HG02759 (cell line): Measurements from ENCODE around the gene SPINT4.
"Not testable (repeated sequence)": the region's sequence is repeated elsewhere in the genome, so short reads cannot be mapped to it uniquely, and the experiment has no call there.

Source experiments
- ATAC-seq: cut with Tn5 transposase; IDR thresholded peaks from one replicate; pipeline ENCODE4 v1.9.1; 2021; ENCODE audit warnings: mild to moderate bottlenecking, moderate library complexity; ENCODE audit not compliant: unreplicated experiment

Gene SPINT4

DNA sequence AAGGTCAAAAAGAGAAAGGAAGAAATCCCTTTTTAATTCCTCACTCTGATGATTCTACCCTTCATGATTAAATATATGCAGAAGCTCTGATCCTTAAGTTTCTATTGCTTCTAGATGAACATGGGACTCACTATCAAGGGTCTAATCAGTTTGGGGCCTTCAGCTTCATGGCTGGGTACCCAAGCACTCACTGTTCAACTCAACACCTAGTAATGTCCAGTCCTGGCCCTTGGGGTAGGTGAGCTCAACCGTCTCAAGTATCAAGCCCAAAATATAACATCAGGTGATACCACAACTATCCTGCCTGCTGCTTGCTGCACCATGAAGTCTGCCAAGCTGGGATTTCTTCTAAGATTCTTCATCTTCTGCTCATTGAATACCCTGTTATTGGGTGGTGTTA lies at the start of gene SPINT4:
SPINT4 (plus strand) TSS at position 301 of the 400 bp plus-strand sequence; CDS start at position 322, 21 bp downstream.
- no peak for ATAC-seq

DNA sequence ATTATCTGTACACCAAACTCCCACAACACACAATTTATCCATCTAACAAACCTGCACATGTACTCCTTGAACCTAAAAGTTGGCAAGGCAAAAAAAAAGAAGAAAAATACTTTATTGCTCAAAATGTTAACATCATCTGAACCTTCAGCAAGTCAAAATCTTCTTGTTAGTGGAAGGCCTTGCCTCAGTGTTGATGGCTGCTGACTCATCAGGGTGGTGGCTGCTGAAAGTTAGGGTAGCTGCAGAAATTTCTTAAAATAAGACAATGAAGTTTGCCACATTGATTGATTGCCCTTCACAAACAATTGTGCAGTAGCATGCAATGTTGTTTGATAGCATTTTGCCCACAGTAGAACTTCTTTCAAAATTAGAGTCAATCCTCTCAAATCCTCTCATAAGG lies 49.4 kb upstream of the SPINT4 start:
- ATAC-seq = no peak

DNA sequence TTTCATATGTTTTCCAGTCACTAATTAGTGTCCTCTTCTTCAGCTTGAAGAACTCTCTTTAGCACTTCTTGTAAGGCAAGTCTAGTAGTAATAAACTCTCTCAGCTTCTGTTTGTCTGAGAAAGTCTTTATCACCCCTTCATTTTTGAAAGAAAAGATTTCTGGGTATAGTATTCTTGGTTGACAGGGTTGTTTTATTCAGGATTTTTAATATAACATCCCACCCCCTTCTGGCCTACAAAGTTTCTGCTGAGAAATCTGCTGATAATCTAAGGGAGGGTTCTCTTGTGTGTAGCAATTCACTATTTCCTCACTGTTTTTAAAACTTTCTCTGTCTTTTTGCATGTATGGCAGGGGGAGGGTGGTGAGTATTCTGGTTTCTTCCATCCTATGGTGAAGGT lies 42.5 kb upstream of the SPINT4 start:
- ATAC-seq = no peak

DNA sequence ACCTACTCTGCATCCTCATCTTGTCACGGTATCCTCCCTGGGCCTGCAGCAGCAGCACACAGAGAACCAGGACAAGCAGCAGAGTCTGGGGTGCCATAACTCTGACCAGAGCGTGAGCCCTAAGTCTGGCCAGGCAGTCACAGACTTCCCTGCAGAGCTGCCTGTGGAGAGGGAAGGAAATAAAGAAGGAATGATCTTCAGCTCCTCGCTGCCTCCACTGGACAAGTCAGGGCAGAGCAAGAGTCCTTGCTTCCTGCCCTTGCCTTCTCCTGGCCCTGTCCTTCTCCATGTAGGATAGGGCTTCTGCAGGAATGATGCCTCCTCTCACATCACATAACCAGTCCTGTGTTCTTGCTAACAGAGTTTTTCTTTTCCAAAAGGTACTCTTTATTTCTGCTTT lies 36.3 kb upstream of the SPINT4 start:
- ATAC-seq = no peak

DNA sequence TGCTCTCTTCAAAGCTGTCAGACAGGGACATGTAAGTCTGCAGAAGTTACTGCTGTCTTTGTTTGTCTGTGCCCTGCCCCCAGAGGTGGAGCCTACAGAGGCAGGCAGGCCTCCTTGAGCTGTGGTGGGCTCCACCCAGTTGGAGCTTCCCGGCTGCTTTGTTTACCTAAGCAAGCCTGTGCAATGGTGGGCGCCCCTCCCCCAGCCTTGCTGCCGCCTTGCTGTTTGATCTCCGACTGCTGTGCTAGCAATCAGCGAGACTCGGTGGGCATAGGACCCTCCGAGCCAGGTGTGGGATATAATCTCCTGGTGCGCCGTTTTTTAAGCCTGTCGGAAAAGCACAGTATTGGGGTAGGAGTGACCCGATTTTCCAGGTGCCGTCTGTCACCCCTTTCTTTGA lies 28.8 kb upstream of the SPINT4 start:
- ATAC-seq = not testable (repeated sequence)

DNA sequence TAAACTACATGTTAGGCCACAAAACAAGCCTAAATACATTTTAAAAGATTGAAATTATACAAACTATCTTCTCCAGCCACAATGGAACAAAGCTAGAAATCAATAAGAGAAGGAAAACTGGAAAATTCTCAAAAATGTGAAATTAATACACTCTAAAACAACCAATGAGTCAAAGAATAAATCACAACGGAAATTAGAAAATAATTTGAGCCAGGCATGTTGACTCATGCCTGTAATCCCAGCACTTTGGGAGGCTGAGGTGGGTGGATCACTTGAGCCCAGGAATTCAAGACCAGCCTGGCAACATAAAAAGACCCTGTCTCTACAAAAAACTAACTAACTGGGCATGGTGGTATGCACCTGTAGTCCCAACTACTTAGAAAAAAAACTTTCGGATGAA lies 26.7 kb upstream of the SPINT4 start:
- no peak for ATAC-seq

DNA sequence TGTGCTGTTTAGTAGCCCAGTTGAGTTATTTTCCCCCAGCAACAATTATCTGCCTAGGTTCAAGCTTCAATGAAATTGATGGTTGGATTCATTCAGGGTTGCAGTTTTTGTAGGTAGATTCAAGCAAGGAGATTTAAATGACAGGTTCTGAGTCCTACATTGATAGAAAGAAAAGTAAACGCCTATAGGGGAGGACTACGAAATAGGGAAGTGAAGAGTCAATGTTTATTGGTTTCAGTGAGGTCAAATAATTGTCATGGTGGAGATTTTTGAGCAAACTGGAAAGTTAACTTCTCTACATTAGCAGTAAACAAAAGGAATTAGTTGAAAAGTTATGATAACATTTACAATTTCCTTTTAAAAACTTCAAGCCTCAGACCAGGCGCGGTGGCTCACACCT lies 21.0 kb upstream of the SPINT4 start:
- ATAC-seq = no peak

DNA sequence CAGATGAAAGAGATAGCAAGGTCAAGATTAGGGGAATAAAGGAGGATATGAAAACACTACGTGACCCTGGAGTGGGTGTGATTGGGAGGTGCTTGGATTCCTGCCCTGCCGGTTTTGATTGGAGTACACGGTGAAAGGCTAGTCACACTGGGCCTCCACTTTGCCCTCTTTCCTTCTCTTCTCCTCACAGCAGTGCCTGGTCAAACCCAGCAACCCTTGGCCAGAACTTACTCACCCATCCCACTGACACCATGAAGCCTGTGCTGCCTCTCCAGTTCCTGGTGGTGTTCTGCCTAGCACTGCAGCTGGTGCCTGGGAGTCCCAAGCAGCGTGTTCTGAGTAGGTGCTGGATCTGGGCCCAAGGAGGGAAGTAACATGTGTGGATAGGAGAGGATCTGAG lies 20.3 kb upstream of the SPINT4 start, which contains the start of gene WFDC13:
WFDC13 (plus strand) TSS at position 166 of the 400 bp plus-strand sequence; CDS start at position 252, 86 bp downstream.
- no peak for ATAC-seq

DNA sequence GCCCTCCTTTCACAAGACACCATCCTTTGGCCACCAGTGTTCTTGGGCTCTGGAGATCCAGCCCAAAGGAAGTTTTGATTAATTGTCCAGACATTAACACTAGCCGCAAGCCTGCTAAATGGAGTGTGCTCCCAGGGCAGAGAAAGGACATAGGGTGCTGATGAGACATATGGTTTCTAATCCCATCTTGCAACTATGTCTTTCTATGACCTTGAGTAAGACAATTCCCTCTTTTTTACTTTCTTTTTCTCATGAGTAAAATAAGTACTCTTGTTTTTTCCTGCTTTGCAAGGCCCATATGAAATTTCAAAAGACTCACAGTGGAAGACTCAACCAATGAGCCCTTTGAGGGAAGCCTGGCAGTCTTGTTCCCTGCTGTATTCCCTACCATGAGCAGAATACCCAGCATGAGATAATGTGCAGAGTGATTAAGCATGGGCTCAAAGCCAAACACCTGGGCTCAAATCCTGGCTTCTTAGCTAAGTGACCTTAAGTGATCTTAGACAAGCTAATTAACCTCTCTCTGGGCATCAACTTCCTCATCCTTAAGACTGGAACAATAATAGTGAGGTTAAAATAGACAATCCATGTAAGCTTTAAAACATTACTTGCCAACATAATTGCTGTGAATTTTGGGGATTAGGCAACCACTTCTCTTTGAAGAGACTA lies 17.0 kb upstream of the SPINT4 start, which contains the start of gene WFDC10B:
WFDC10B (minus strand) TSS at position 51 of the 669 bp plus-strand sequence. CDS start 19,027 bp downstream, outside the sequence.
- no peak for ATAC-seq

DNA sequence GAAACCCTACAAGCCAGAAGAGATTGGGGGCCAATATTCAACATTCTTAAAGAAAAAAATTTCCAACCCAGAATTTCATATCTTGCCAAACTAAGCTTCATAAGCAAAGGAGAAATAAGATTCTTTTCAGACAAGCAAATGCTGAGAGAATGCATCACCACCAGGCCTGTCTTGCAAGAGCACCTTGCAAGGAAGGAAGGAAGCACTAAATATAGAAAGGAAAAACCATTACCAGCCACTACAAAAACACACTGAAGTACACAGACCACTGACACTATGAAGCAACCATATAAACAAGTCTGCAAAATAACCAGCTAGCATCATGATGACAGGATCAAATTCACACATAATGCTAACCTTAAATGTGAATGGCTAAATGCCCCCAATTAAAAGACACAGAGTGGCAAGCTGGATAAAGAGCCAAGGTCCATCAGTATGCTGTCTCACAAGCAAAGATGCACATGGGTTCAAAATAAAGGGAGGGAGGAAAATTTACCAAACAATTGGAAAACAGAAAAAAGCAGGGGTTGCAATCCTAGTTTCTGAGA lies 5.9 kb upstream of the SPINT4 start:
- ATAC-seq = not testable (repeated sequence)

DNA sequence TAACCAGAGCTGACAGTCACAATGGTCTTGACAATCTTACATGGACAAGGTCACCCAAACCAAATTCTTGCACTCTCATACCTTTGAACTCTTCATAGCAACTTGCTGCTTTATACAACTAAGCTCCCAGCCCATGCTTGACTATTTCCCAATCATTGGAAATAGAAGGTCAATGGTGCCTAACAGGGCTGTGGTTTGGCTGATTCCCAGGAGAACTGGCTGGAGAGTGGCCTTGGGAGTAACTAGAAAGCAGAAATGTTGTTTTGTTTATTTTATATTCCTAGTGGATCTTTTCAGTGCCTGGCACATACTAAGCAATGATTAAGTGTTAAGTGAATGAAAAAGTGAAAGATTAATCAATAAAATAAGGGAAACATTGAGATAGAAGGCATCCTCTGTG lies 3.0 kb downstream of the SPINT4 start:
- no peak for ATAC-seq

DNA sequence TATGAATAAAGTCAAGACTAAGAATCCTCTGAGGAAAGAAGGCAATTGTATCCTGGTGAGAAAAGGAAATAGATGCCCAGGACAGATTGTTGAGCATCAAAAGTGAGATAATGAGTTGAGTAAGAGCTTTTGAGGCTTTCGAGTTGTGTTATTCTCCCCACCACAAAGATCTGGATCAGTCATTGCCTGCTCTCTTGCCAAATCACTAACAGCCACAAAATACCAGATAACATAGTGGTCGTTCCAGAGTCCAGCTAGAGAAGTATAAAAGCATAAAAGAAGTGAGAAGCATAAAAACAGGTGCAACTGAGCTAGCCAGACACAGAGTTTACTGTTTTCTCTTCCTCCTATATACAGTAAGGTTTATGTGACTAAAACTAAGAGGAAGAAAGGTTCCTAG lies 4.9 kb downstream of the SPINT4 start:
- ATAC-seq = no peak

DNA sequence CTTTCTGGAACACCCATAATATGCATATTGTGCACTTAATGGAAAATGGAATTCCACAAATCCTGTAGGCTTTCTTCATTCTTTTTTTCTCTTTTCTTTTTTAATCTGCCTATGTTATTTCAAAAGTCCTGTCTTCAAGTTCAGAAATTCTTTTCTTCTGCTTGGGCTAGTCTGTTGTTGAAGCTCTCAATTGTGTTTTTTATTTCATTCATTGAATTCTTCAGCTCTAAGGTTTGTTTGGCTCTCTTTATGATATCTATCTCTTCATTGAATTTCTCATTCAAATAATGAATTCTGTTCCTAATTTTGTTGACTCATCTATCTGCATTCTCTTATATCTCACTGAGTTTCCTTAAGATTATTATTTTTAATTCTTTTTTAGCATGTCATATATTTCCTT lies 10.1 kb downstream of the SPINT4 start:
- ATAC-seq = no peak

DNA sequence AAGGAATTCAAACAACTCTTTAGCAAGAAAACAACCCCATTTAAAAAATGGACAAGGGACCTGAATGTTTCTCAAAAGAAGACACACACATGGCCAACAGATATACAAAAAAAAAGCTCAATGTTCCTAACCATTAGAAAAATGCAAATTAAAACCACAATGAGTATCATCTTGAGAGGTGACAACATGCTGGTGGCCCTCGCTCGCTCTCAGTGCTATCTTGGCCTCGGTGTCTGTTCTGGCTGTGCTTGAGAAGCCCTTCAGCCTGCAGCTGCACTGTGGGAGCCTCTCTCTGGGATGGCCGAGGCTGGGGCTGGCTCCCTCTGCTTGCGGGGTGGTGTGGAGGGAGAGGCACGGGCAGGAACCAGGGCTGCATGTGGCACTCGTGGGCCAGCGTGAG lies 13.4 kb downstream of the SPINT4 start:
- ATAC-seq = no peak

DNA sequence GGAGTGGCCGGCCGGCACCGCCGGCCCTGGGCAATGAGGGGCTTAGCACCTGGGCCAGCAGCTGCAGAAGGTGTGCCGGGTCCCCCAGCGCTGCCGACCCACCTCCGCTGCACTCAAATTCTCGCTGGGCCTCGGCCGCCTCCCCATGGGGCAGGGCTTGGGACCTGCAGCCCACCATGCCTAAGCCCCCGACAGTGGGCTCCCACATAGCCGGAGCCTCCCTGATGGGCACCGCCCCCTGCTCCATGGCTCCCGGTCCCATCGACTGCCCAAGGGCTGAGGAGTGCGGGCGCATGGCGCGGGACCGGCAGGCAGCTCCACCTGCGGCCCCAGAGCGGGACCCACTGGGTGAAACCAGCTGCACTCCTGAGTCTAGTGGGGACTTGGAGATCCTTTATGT lies 13.8 kb downstream of the SPINT4 start:
- no peak for ATAC-seq

DNA sequence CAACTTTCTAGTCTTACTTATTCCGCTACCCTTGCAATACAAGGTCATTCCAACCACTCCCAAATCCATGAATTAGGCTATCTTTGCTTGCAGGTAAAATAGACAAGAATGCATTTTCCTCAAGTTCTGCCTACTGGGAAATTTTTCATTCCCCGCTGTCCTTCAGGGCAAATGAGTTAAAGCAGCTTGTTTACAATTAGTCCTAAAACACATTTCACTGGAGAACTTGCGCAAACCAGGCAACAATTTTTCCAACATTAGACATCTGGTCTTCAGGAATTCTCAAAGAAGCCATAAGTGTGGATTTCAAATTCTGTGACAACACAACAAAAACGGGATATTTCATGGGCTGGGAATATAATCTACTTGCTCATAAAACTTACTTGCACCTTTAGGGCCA lies 20.4 kb downstream of the SPINT4 start:
- no peak for ATAC-seq

DNA sequence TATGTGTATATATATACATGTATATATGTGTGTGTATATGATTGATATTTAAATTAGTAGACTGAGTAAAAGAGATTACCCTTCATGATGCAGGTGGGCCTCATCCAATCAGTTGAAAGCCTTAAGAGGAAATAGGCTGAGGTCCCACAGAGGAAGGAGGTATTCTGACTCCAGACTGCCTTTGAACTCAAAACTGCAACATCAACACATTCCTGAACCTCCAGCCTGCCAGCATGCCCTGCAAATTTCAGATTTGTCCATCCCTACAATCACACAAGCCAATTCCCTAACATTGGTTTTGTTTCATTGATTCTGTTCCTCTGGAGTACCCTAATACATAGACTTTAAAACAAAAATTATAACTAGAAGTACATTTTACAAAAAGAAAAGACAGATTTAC lies 22.9 kb downstream of the SPINT4 start:
- ATAC-seq = no peak

DNA sequence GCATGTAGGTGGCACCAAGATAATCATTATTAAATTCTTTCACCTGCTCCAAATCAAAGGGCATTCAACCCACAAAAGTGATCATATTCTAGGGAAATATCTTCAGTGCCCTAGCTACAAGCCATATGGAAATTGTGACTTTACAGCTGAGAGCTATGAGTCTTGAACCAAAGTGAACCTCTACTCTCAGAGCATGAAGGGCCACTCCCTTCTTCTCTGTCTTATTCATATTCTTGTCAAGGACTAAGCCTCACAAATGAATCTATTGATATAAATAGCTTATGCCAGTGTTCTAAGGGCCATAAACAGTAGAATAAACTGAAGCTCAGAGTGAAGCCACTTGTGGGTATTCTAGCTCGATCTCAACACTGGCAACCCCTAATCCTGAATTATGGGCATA lies 29.6 kb downstream of the SPINT4 start:
- no peak for ATAC-seq

DNA sequence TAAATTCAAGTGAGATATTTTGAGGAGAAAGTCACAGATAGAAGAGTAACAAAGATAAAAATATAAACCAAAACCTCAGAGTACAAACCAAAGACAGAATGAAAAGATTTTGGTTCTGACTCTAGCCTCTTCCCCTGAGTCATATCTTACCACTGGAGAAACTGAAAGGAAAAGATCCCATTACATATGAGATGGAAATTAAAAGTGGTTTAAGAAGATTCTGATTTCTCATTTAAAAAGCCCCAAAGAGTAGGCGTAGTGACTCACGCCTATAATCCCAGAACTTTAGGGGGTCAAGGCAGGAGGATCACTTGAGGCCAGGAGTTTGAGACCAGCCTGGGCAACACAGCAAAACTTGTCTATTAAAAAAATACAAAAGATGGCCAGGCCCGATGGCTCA lies 30.6 kb downstream of the SPINT4 start:
- ATAC-seq = no peak

DNA sequence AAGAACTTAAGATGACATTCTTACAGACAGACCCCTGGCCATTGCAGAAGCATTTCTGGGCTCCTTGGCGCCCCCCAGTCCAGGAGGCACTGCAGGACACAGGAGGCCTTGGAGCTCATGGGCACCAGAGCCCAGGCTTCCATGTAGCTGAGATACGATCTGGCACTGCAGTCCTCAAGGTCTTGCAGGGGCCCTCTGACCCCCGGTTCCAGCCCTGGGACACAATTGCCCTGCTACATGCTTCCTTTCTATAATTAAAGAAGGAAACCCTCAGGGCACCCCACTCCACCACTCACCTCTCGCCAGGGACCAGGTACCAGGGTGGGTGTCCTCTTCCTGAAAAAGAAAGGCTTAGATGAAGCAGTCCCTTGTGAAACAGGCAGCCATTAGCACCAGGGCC lies 35.9 kb downstream of the SPINT4 start:
- no peak for ATAC-seq

DNA sequence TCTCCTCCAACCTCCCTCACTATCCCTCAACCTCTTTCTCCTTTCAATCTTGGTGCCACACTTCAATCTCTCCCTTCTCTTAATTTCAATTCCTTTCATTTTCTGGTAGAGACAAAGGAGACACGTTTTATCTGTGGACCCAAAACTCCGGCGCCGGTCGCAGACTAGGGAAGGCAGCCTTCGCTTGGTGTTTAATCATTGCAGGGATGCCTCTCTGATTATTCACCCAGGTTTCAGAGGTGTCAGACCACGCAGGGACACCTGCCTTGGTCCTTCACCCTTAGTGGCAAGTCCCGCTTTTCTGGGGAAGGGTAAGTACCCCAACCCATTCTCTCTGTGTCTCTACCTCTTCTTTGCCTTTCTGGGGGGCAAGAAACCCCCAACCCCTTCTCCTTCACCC lies 37.8 kb downstream of the SPINT4 start:
- not testable (repeated sequence) for ATAC-seq

DNA sequence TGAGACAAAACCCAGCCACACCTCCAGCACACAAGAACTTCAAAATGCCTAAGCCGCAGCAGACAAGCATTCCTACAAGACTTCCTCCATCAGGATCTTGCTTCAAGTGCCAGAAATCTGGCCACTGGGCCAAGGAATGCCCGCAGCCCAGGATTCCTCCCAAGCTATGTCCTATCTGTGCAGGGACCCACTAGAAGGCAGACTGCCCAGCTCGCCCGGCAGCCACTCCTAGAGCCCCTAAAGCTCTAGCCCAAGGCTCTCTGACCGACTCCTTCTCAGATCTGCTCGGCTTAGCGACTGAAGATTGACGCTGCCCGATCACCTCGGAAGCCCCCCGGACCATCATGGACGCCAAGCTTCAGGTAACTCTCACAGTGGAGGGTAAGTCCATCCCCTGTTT lies 39.8 kb downstream of the SPINT4 start:
- not testable (repeated sequence) for ATAC-seq
